Bone marrow (tissue), 2 donors: ENCODE results near the gene LARP1B.
"Not testable (repeated sequence)": the region's sequence is repeated elsewhere in the genome, so short reads cannot be mapped to it uniquely, and the experiment has no call there.

Source experiments
- DNase-seq, 2 donors: peaks; one replicate each; lab custom pipeline; 2025; lab: John Stamatoyannopoulos, UW

Gene LARP1B

DNA sequence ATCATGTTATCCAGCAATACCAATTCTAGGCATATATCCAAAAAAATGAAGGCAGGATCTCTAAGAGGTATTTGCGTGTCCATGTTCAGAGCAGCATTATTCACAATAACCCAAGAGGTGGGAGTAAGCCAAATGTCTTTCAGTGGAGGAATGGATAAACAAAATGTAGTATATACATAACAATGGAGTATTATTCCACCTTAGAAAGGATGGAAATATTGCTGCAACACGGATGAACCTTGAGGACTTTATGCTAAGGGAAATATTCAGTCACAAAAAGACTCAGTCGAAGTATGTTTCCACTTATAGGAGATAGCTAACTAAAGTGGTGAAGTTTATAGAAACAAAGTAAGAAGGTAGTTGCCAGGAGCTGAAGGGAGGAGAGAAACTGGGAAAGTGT is 74.3 kb downstream of the LARP1B start:
- DNase-seq, result no peak

DNA sequence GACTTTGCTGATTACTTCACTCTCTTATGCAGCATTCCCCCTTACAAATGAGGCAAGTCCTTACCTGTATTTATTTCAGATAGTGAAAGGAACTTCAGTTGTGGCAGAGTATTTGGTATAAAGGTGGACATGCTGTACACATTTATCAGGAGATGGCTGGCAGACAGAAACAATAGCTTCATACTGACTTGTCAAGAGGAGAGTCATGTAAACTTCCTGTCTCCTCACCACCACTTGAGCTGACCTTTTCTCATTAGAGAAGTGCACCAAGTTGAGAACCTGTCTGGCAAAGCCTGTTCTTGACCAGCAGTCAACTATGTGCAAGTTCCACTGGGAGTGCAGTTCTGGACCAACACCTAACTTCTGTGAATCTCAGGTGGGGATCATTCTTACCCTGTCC is 80.8 kb downstream of the LARP1B start:
- DNase-seq, result no peak

DNA sequence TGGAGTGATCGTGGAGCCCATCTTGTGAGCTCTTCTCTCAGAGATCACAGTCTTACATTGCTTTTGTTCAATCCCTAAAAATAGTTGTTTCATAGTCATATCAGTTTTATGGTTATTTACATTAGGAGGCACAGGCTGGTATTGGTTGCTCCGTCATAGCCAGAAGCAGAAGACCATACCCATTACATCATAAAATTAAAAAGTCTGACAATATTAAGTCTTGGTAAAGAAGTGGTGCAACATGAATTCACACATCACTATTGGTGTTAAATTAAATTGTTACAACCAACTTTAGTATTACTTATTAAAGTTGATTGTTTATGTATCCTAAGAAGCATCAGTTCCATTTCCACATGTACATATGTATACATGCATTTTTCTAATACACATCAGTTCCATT is 84.6 kb downstream of the LARP1B start:
- no peak for DNase-seq

DNA sequence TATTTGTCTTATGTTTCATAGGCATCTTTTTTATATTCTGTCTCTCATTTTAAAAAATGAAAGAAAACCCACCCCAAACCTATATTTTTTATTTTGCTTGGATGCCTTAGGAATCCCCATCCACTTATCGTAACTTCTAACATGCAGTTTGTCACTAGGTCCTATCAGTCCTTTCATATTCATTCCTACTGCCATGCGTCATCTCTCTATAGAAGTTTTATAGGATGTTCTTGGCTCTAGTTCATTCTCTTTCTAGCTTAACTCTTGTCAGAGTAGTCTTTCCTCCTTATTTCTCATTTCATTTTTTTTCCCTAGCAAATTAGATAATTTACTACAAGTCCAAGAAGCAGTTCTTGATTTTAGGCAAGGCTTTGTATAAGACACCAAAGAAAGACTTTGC is 92.7 kb downstream of the LARP1B start:
- DNase-seq, result no peak

DNA sequence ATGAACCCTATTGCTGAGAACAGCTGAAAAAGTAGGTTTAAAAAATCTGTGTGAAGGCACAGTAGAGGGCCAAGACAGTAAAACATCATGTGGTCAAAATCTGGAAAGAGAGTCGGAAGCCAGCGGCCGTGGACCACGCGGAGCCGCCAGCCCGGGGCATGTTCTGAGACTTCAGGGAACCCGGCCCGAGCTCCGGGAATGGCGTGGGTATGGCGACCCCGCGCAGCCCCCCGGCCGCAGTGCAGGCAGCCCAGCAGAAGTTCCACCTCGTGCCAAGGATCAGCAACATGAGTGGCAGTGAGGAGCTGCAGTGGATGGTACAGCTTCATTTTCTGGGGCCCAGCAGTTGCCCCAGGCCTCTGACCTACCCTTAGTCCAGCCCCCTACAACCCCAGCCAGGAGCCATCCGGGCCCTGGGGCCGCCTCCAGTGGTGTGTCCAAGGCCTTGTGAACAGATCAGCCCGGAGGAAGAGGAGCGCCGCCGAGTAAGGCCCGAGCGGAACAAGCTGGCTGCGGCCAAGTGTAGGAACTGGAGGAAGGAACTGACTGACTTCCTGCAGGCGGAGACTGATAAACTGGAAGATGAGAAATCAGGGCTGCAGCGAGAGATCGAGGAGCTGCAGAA is 94.2 kb downstream of the LARP1B start:
- DNase-seq, result no peak

DNA sequence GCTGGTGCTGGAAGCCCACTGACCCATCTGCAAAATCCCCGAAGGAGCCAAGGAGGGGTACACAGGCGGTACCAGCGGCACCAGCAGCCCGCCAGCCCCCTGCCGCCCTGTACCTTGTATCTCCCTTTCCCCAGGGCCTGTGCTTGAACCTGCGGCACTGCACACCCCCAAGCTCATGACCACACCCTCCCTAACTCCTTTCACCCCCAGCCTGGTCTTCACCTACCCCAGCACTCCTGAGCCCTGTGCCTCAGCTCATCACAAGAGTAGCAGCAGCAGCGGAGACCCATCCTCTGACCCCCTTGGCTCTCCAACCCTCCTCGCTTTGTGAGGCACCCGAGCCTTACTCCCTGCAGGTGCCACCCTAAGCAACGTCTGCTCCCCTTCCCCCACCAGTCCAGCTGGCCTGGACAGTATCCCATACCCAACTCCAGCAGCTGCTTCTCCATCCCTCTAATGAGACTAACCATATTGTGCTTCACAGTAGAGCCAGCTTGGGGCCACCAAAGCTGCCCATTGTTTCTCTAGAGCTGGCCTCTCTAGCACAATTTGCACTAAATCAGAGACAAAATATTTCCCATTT is 94.9 kb downstream of the LARP1B start:
- no peak for DNase-seq

DNA sequence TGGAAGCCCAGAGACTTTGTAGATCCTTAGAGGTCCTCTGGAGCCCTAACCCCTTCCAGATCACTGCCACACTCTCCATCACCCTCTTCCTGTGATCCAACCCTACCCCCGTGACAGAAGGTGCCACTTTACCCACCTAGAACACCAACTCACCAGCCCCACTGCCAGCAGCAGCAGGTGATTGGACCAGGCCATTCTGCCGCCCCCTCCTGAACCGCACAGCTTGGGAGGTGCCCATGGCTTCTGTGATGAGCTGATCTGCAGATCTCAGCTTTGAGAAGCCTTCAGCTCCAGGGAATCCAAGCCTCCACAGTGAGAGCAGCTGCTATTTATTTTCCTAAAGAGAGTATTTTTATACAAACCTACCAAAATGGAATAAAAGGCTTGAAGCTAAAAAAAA is 95.4 kb downstream of the LARP1B start:
- not testable (repeated sequence) for DNase-seq

DNA sequence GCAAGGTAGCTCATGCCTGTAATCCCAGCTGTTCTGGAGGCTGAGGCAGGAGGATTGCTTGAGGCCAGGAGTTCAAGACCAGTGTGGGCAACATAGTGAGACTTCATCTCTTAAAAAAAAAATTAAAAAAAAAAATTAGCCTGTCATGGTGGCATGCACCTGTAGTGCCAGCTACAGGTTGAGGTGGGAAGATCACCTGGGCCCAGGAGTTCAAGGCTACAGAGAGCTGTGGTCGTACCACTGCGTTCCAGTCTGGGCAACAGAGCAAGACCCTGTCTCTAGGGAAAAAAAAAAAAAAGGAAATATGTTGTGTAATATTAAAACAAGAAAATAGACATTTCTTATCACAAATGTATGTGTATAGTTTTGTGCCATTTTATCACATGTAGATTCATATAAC is 97.8 kb downstream of the LARP1B start:
- no peak for DNase-seq

DNA sequence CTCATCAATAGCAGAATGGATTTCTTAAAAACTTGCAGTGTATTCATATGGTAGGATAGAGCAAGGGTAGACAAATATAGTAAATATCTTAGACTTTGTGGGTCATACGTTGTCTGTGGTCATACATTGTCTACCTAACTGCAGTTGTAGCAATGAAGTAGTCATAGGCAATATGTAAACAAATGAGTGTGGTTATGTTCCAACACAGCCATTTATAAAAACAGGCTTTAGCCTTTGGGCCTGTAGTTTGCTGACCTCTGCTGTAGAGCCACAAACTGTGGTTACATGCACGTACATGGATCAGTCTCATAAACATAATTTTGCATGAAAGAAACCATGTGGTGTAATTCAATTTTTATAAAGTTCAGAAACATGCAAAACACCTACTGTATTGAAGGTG is 98.9 kb downstream of the LARP1B start:
- DNase-seq, result no peak

DNA sequence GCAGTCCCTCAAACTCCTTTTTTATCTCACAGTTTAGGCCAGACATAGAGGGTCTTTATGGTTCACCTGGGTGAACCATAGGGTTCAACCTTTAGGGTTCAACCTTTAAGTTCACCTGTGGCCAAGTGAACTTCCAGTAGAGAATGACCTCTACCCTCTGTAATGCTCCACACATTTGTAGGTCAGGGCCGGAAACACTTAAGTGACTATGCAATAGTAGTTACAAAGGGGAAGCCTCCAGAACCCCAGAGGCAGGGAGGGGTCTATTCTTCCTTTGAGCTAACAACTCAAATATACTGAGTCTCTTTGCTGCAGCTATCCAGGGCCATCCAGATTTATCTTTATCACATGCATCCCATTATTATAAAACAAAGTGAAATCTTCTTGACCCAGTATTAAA is 100.0 kb downstream of the LARP1B start:
- DNase-seq, result no peak

DNA sequence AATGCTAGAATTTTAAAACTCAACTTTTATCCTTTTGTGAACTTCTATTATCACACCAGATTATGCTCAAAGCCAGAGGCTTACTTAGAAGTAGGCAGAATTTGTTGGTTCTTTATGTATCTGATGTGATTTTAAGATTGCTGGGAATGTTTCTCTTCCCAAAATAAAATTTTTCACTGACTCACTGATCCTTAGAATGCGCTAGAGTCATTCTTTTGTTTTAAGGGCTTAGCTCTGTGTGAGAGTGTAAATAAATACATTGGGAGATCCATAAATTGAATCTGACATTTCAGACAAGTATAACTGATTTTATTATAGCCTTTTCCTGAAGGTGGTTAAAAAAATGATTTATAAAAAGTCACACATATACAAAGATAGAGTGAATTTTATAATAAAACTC is 101.3 kb downstream of the LARP1B start:
- DNase-seq, result no peak

DNA sequence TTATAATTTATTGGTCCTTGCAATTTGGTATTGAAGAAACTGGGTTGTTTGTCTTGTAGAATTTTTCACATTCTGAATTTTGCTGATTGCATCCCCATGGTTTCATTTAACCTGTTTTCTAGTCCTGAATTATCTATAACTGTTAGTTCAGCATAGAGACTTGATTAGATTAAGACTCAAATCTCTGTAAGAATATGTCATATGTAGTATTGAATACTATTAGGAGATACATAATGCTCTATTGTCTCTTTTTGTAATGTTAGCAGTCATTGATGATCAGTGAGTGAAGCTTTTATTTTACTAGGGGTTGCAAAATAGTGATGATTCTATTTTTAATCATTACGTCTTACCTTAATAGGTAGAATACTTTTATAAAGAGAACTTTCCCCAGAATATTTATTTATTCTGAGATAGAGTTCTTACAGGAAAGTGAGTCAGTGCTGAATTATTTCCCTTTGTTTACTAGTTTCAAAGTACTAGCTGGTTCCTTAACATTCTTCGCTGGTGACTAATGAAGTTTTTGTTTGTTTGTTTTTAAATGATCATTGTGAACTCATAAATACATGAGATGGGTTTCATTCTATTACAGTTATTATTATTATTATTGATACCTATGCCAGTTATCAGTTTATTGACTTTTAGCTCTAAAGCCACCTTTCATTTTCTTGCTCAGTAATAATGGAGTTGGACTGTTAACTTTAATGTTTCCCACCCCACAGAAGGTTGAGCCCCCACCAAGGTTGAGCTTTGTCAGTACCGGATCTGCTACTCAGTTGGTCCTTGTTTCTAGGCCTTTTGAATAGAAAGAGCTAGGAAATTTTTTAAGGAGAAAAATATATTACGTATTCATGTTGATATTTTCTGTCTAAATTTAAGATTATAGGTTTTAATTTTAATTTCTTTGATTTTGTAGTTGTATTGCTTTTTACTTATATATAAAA is 102.3 kb downstream of the LARP1B start:
- no peak for DNase-seq

DNA sequence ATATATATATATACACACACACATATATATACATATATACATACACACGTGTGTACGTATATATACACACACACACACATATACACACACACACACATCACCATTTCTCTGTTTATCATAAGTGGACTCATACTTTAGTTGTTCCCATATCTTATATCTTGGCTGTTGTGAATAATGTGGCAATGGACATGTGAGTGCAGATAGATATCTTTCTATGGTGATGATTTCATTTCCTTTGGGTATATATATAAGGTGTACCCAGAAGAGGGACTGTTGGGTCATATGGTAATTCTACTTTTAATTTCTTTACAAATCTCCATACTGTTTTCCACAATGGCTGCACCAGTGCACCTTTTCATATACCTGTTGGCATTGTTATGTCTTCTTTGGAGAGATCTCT is 105.9 kb downstream of the LARP1B start:
- DNase-seq, result no peak

DNA sequence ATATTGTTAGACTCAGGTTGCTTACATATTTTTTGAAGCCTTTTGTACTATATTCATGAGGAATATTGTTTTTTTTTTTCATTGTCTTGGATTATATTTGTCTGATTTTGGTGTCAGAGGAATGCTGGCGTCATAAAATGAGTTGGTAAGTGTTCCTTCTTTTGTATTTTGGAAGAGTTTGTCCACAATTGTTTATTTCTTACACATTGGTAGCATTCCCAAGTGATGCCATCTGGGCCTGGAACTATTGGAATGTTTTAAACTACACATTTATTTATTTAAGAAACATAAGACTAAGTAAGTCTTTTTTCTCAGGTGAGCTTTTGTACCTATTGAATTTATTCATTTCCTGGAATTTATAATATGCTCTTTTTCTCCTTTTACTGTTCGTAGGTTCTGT is 107.6 kb downstream of the LARP1B start:
- DNase-seq, result no peak

DNA sequence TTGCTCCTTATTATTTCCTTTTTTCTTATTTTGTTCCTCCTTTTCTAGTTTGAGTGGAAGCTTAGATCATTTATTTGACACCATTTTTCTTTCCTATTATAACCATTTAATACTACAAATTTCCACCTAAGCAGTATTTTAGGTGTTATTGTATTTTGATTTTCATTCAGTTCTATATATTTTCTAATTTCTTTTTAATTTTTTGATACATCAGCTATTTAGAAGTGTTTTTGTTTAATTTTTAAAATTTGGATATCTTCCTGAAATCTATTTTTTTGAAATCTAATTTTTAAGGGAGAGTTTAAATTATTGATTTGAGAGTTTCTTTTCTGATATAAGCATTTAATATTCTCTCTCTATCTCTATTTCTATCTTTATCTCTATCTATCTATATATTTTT is 108.1 kb downstream of the LARP1B start:
- DNase-seq, result no peak

DNA sequence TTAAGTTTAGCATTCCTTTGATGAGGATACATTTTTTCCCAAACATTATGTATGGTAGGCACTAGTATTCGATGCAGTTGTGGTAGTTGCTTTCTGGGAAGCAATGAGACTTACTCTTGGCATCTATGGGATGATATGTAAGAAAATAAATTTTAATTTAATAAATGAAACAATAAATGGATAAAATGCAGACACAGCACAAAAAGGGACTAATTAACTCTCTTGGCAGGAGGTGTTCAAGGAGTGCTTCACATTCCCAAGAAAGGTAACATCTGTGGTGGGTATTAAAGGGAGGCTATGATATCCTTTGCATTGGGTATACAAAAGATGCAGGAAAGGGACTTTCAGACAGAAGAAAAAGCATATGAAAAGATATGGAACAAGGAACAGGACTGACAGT is 115.5 kb downstream of the LARP1B start:
- no peak for DNase-seq

DNA sequence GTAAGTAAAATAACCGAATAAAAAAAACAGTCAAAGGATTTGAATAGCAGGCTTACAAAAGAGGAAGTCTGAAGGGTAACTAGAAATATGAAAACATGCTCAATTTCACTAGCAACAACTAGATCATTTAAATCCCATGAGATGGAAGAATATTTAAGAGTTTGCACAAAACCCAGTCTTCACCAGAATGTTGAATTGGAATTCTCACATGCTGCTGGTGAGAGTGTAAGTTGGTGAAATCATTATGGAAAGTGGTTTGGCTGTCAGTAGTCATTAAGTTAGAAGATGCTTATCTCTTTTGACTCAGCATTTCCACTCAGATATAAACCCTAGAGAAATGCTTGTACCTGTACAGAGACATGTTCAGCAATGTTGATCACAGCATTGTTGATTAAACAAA is 116.4 kb downstream of the LARP1B start:
- peak in 1 of 2 donors; percentile 9 for DNase-seq

DNA sequence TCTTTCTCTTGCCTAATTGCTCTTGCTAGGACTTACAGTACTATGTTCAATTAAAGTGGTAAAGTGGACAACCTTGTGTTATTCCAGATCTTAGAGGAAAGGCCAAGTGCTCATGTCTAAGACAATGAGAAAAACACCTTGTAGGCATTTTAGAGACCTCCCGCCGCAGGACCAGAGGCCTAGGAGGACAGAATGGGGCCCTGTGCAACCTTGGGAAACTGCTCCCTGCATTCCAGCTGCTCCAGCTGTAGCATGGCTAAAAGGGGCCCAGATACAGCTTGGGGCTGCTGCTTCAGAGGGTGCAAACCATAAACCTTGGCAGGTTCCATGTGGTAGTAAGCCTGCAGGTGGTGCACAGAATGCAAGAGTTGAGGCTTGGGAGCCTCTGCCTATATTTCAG is 125.5 kb downstream of the LARP1B start:
- no peak for DNase-seq

DNA sequence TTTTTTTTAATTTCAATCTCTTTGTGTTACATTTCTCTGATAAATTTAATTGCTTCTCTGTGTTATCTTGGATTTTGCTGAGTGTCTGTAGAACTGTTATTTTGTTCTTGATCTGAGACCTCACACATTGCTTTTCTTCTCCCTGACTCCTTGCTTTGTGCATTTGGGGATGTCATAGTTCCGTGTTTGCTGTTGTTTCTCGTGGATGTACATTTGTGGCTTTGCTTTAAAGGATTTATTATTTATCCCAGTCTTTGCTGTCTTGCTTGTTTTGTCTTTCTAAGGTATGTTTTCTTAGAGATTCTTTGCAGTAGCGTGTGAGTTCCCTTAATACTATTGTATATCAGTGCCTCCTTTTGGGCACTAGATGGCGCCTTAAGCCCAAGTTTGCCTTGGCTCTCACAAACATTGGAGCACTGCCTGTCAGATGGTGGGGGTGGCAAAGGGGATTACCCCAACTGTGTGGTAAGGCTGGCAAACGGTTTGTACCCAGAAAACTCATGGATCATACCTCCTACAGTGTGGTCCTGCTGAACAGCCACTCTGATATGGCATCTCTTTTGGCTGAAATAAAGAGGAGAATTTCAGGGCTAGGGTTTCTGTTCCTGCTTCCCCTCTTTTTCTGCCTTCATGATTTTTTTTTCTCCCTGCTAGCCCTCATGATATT is 130.1 kb downstream of the LARP1B start:
- DNase-seq, result peak; percentile 8 to 53

DNA sequence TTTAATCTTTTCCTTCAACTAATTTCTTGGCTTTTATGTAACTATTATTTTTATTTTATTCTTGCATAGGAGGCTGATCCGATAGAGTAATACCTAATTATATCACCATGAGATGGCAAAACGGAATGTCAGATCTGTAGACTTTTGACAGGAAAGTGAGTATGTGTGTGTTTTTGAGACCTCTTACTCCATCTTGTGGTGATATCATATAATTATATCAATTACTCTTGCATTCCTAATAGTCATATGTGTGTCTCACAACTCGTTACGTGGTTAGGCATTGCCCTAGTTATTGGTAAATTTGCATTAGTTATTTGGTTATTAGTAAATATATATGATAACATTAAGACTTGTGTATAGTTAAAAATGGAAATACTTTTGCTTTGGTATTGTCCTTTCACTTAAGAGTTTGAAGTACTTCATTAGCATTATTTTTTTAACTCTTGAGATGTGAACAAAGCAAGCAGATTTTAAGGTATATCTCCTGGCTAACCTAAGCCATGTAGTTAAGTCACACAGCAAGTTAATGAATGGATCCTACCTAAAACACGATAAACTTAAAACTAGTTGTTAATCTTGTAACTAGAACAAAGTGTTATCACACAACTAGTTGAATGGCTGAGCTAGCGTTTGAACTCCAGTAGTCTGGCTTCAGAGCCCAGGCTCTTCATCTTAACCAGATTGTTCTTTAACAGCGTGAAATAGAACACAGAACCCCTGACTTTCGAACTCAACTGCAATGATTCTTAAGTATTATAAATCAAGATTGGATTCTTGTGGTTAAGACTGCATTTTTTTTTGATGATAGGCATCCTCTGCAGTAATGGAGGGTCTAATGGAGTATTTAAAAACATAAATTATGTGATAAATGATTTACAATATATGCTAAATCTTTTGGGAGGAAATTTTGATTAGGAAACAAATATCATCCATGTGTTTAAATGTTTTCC is 159.4 kb downstream of the LARP1B start:
- peak in 1 of 2 donors; percentile 18 for DNase-seq

DNA sequence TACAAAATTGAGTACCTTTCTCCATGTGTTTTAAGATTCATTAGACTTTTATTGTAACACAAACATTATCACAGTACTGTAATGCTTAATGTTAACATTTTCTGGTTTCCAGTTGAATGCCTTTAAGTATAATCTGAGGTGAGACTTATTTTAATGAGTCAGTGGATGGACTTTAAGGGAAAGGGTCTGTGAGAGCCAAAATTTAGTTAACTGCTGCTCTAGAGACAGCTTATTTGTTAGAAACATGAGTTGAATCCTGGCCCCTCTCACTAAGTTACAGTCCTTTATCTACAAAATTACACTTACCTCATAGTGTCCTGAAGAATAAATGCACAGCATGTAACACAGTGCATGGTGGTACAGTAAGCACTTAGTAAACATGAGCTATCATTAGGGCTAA is 160.5 kb downstream of the LARP1B start:
- no peak for DNase-seq

DNA sequence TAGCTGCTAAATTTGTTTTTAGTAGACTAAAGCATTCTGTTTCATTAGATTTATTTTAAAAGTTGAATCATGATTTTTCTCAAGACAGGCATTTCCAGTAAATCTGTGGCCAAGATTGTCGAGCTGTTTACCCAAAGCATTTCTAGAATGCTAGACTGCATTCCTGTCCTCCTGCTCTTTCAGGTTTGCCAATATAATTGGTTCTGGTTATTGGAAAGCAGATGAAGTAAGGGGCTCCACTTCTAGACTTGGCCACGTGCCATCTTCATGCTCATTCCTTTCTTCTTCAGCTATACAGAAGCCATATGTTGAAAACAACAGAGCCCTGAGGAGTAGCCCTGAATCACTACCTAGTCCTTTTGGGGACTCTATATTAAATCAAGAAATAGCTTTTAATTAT is 164.0 kb downstream of the LARP1B start:
- no peak for DNase-seq
